SK-N-SH (cell line): ENCODE measurements around the gene RPS15A. TPM values are rescaled to one million over a fixed set of nuclear protein-coding genes. Genes with fewer than 3 reads are reported as not detected.
A peak's percentile ranks its signal among the peaks of the same experiment; 100 is the strongest.

Experiments
- CTCF ChIA-PET: fragments of 300-600, 350-600 bp; formaldehyde crosslinking; extraction: SDS; loops from one replicate; lab custom pipeline; 2021; lab: Yijun Ruan, JAX
- POLR2A ChIA-PET: fragments of 350-600 bp; sonication (Branson Sonifier 250); formaldehyde crosslinking; extraction: SDS; loops from one replicate; lab custom pipeline; 2020; ENCODE audit warnings: antibody characterized with exemption, inconsistent platforms; lab: Yijun Ruan, JAX
- DNase-seq: peaks from one replicate; pipeline ENCODE4 v3.0.0; 2012
- H2AFZ ChIP-seq: fragments of 200-600 bp; sonication (generic); 2 replicates; pipeline ENCODE4 v1.8.1; 2016; ENCODE audit warnings: antibody characterized with exemption, mild to moderate bottlenecking, low read depth
- H3F3A ChIP-seq: fragments of 200-600 bp; sonication (generic); replicated peaks from 2 replicates; pipeline ENCODE3; 2016; ENCODE audit warnings: antibody characterized with exemption, mild to moderate bottlenecking; ENCODE audit not compliant: insufficient read depth
- H3K27ac ChIP-seq, 2 experiments: fragments of 200-500 bp in 1 of 2; fragments of 200-600 bp in 1 of 2; sonication (Bioruptor generic) in 1 of 2; sonication (generic), shearing (Covaris generic) in 1 of 2; 2 replicates each; pipeline versions ENCODE4 v1.5.1 to v1.6.1; 2014 to 2016; ENCODE audit warnings: low read depth in 2 of 2, inconsistent platforms in 1 of 2, low read length in 1 of 2, mild to moderate bottlenecking in 1 of 2, mixed read lengths in 1 of 2
- H3K27me3 ChIP-seq: fragments of 200-600 bp; sonication (generic), shearing (Covaris generic); 2 replicates; pipeline ENCODE4 v1.6.1; 2016; ENCODE audit warnings: mixed run types; ENCODE audit not compliant: insufficient read depth
- H3K36me3 ChIP-seq, 2 experiments: fragments of 200-500 bp in 1 of 2; fragments of 200-600 bp in 1 of 2; sonication (Bioruptor generic) in 1 of 2; sonication (generic) in 1 of 2; replicated peaks in 1 of 2; 2 replicates each; pipeline versions ENCODE3 to v1.5.1; 2014 to 2016; ENCODE audit warnings: low read length in 1 of 2, mild to moderate bottlenecking in 1 of 2; ENCODE audit not compliant: insufficient read depth in 2 of 2, control insufficient read depth in 1 of 2
- H3K4me1 ChIP-seq, 2 experiments: fragments of 200-500 bp in 1 of 2; fragments of 200-600 bp in 1 of 2; sonication (Bioruptor generic) in 1 of 2; sonication (generic), shearing (Covaris generic) in 1 of 2; 2 replicates each; pipeline versions ENCODE4 v1.5.1 to v1.6.1; 2014 to 2016; ENCODE audit warnings: low read depth in 1 of 2, low read length in 1 of 2, mixed run types in 1 of 2; ENCODE audit not compliant: insufficient read depth in 2 of 2, control insufficient read depth in 1 of 2
- H3K4me2 ChIP-seq: fragments of 200-600 bp; sonication (generic), shearing (Covaris generic); 2 replicates; pipeline ENCODE4 v1.6.1; 2017; ENCODE audit warnings: mixed run types
- H3K4me3 ChIP-seq, 2 experiments: fragments of 200-500 bp in 1 of 2; fragments of 200-600 bp in 1 of 2; sonication (Bioruptor generic) in 1 of 2; sonication (generic), shearing (Covaris generic) in 1 of 2; 2 replicates each; pipeline versions ENCODE4 v1.5.1 to v1.8.1; 2014 to 2016; ENCODE audit warnings: low read depth in 2 of 2, inconsistent platforms in 1 of 2, low read length in 1 of 2, mild to moderate bottlenecking in 1 of 2, mixed read lengths in 1 of 2, moderate library complexity in 1 of 2
- H3K79me2 ChIP-seq: fragments of 200-600 bp; sonication (generic); 2 replicates; pipeline ENCODE4 v1.8.1; 2017; ENCODE audit warnings: mild to moderate bottlenecking; ENCODE audit not compliant: insufficient read depth
- H3K9ac ChIP-seq: fragments of 200-600 bp; sonication (generic); 2 replicates; pipeline ENCODE4 v1.6.1; 2017; ENCODE audit warnings: mixed run types
- H3K9me2 ChIP-seq: fragments of 200-600 bp; sonication (generic); 2 replicates; pipeline ENCODE4 v1.6.1; 2017; ENCODE audit warnings: mixed run types
- H3K9me3 ChIP-seq: fragments of 200-600 bp; sonication (generic); 2 replicates; pipeline ENCODE4 v1.6.1; 2017; ENCODE audit warnings: mixed run types, mild to moderate bottlenecking, moderate library complexity
- H4K20me1 ChIP-seq: fragments of 200-600 bp; sonication (generic); 2 replicates; pipeline ENCODE4 v1.6.1; 2017; ENCODE audit warnings: mild to moderate bottlenecking, mixed run types; ENCODE audit not compliant: insufficient read depth
- ELF1 ChIP-seq: IDR thresholded peaks from 2 replicates; pipeline ENCODE4 v1.4.0; 2012
- FOSL2 ChIP-seq: IDR thresholded peaks from 2 replicates; pipeline ENCODE4 v1.4.0; 2012; ENCODE audit warnings: low read depth, mild to moderate bottlenecking, moderate library complexity, borderline replicate concordance
- FOXM1 ChIP-seq: IDR thresholded peaks from 2 replicates; pipeline ENCODE4 v1.4.0; 2012; ENCODE audit warnings: low read depth, mild to moderate bottlenecking
- MAX ChIP-seq: IDR thresholded peaks from 2 replicates; pipeline ENCODE4 v1.4.0; 2012; ENCODE audit warnings: low read depth
- MXI1 ChIP-seq: IDR thresholded peaks from 2 replicates; pipeline ENCODE4 v1.6.1; 2012; ENCODE audit warnings: mild to moderate bottlenecking, low read depth, low read length, improper control_type of control experiment
- REST ChIP-seq: IDR thresholded peaks from 2 replicates; pipeline ENCODE4 v1.6.1; 2012; ENCODE audit warnings: mild to moderate bottlenecking, low read depth, low read length, moderate library complexity
- TAF1 ChIP-seq: IDR thresholded peaks from 2 replicates; pipeline ENCODE4 v1.6.1; 2012; ENCODE audit warnings: low read depth, mild to moderate bottlenecking, low read length, moderate library complexity, borderline replicate concordance
- WGBS: methylation state at CpG from one replicate; pipeline ENCODE4 v1.1.6; 2017; ENCODE audit warnings: low lambda C conversion rate; 5-methylcytosine and 5-hydroxymethylcytosine counted together
- polyA plus RNA-seq, 3 experiments: library from polyadenylated mRNA; depleted of rRNA; stranded (reverse); fragments of >200 nt; gene quantifications; 2 replicates each; pipeline ENCODE4 v1.2.3, GENCODE V29; 2012
- TF ChIP-seq, protein P1 (sequence below): fragments of 150-350 bp; IDR thresholded peaks from 2 replicates; pipeline ENCODE4 v1.6.1; 2016; ENCODE audit warnings: mild to moderate bottlenecking, low read depth, low read length
- TF ChIP-seq, protein P2 (sequence below): IDR thresholded peaks from 2 replicates; pipeline ENCODE4; 2012

Gene RPS15A
- polyA plus RNA-seq, 1 of the 3 experiments (the other 2 are of a cell fraction): 6,745 TPM

- peak; percentile 65 for TF ChIP-seq REST
Measured at GRCh38 chr16:18789850-18790706, at the start of gene RPS15A (continued).

GRCh38 chr16:18839555-18839954 is 49.4 kb upstream of the RPS15A start:
- ChIA-PET CTCF (no interaction called here), POLR2A (no interaction called here)
- Histone ChIP-seq H3K36me3 (peaks cover 77 to 92% of the 10 kb centered on the region in 2 experiments), H3K27me3 (no peaks in the 10 kb centered on the region), H3K9me2 (no peaks in the 10 kb centered on the region), H3K4me2 (no peak overlapping the region), H3K27ac (no peak overlapping the region), H2AFZ (no peak overlapping the region), H3F3A (peaks cover 4% of the 10 kb centered on the region), H3K4me1 (no peaks in the 10 kb centered on the region), H3K9me3 (no peaks in the 10 kb centered on the region), H3K9ac (no peak overlapping the region), H4K20me1 (no peaks in the 10 kb centered on the region), H3K4me3 (no peak overlapping the region), H3K79me2 (peaks cover 12% of the 10 kb centered on the region; the same call in 1 of the 2 replicates)
- TF ChIP-seq, protein P1, sequence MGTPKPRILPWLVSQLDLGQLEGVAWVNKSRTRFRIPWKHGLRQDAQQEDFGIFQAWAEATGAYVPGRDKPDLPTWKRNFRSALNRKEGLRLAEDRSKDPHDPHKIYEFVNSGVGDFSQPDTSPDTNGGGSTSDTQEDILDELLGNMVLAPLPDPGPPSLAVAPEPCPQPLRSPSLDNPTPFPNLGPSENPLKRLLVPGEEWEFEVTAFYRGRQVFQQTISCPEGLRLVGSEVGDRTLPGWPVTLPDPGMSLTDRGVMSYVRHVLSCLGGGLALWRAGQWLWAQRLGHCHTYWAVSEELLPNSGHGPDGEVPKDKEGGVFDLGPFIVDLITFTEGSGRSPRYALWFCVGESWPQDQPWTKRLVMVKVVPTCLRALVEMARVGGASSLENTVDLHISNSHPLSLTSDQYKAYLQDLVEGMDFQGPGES: no peak
- TF ChIP-seq MAX (no peak), FOSL2 (no peak), TAF1 (no peak), MXI1 (no peak), FOXM1 (no peak), ELF1 (no peak)
- TF ChIP-seq, protein P2, sequence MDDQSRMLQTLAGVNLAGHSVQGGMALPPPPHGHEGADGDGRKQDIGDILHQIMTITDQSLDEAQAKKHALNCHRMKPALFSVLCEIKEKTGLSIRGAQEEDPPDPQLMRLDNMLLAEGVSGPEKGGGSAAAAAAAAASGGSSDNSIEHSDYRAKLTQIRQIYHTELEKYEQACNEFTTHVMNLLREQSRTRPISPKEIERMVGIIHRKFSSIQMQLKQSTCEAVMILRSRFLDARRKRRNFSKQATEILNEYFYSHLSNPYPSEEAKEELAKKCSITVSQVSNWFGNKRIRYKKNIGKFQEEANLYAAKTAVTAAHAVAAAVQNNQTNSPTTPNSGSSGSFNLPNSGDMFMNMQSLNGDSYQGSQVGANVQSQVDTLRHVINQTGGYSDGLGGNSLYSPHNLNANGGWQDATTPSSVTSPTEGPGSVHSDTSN: no peak
- DNase-seq: no peak
- WGBS: 95% methylated on average over 6 of the region's 6 CpGs
